Neural cell (in vitro differentiated cells): Measurements from ENCODE around the gene MPZL1.

ENCODE experiments used
- CTCF ChIP-seq: fragments of 450-650 bp; IDR thresholded peaks from 2 replicates; pipeline ENCODE4 v1.5.1; 2014; ENCODE audit warnings: antibody characterized with exemption, mild to moderate bottlenecking, moderate library complexity; ENCODE audit not compliant: poor library complexity, severe bottlenecking
- EZH2 ChIP-seq: fragments of 200-600, 300-800 bp; shearing (Covaris generic), sonication (generic); IDR thresholded peaks from 2 replicates; pipeline ENCODE4 v1.6.1; 2014; ENCODE audit warnings: antibody characterized with exemption, low read length, borderline replicate concordance, mild to moderate bottlenecking; ENCODE audit not compliant: insufficient read depth, poor library complexity, severe bottlenecking
- POLR2AphosphoS5 ChIP-seq: IDR thresholded peaks from 2 replicates; pipeline ENCODE4 v1.6.1; 2012
- TAF1 ChIP-seq: IDR thresholded peaks from 2 replicates; pipeline ENCODE4 v1.6.1; 2012; ENCODE audit warnings: low read depth

GRCh38 chr1:167678838-167679237 is 42.9 kb upstream of the MPZL1 start:
- no peak for TF ChIP-seq CTCF
- no peak for TF ChIP-seq POLR2AphosphoS5
- TF ChIP-seq TAF1: no peak
- no peak for TF ChIP-seq EZH2
